Mononuclear cell (primary cell): ENCODE data around the gene ALDH3A2. TPM values are rescaled to one million over a fixed set of nuclear protein-coding genes. Genes with fewer than 3 reads are reported as not detected.

Source experiments
- H3K27me3 ChIP-seq: 2 replicates; pipeline ENCODE4 v1.6.0; 2011; ENCODE audit warnings: low read length, control low read depth; ENCODE audit not compliant: insufficient read depth
- H3K4me1 ChIP-seq: 2 replicates; pipeline ENCODE4 v1.5.1; 2011; ENCODE audit warnings: mild to moderate bottlenecking, low read length, control low read depth; ENCODE audit not compliant: insufficient read depth
- H3K4me3 ChIP-seq: 2 replicates; pipeline ENCODE4 v1.5.1; 2011; ENCODE audit warnings: mild to moderate bottlenecking, low read length, moderate library complexity
- H3K9me3 ChIP-seq: 2 replicates; pipeline ENCODE4 v1.5.1; 2011; ENCODE audit warnings: low read depth, mild to moderate bottlenecking, control low read depth, low read length
- total RNA-seq: library from RNA; depleted of rRNA; stranded (reverse); fragments of >200 nt; gene quantifications from one replicate; pipeline ENCODE4 v1.2.3, GENCODE V29; 2012

The ALDH3A2 gene
- 18.9 TPM for total RNA-seq

DNA sequence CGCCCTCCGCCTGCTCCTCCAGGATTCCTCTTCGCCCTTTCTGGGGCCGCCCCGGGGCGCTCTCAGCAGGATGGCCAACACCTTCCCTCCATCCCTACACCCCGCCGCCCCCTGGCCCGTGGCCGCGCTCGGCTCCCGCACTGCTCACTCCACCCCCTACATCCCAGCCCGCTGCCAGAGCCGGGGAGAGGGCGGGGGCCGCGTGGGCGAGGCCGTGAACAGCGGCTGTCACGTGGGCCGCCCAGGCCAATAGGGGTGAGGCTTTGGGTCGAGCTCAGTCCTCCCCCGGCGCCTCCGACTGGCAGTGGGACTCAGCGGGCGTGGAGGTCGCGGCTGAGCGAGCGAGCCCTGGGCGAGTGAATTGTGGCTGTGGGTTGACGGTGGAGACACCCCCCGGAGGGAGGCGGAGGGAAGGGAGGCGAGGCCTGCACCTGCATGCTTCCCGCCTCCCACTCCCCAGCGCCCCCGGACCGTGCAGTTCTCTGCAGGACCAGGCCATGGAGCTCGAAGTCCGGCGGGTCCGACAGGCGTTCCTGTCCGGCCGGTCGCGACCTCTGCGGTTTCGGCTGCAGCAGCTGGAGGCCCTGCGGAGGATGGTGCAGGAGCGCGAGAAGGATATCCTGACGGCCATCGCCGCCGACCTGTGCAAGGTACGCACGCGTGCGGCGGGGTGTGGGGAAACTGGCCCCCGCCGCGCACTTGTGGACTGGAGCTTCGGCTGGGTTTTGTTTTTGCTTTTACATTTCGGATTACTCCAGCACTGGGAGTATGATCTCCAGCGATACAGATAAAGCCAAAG, at the start of gene ALDH3A2:
Gene ALDH3A2 (plus strand): TSS at position 277 of the 799 bp plus-strand sequence. CDS start 221 bp downstream, at position 498.
- no peaks in the 10 kb centered on the region for H3K9me3 ChIP-seq
- no peaks in the 10 kb centered on the region for H3K27me3 ChIP-seq
- H3K4me1 ChIP-seq: peaks cover 26% of the 10 kb centered on the region
- peak within 1 kb of the TSS; percentile 76 for H3K4me3 ChIP-seq

- Histone ChIP-seq H3K4me1 (peaks cover 4% of the 10 kb centered on the region), H3K27me3 (no peaks in the 10 kb centered on the region), H3K9me3 (no peaks in the 10 kb centered on the region), H3K4me3 (no peak overlapping the region)
Observed at GRCh38 chr17:19610311-19610710, 38.2 kb upstream of the ALDH3A2 start.

DNA sequence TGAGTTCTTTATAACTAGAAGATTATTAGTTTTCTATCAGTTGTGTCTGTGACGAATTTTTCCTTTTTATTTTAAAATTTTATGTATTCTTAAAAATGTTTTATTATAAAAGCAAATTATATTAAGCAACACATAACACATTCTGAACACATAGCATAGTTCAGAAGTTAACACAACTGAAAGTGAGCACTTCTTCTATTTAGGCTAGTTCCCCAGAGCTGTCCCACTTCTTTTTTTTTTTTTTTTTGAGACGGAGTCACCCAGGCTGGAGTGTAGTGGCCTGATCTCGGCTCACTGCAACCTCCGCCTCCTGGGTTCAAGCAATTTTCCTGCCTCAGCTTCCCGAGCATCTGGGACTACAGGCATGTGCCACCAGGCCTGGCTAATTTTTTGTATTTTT, 37.7 kb upstream of the ALDH3A2 start:
- Histone ChIP-seq H3K9me3 (no peaks in the 10 kb centered on the region), H3K27me3 (no peaks in the 10 kb centered on the region), H3K4me1 (peaks cover 4% of the 10 kb centered on the region), H3K4me3 (no peak overlapping the region)

DNA sequence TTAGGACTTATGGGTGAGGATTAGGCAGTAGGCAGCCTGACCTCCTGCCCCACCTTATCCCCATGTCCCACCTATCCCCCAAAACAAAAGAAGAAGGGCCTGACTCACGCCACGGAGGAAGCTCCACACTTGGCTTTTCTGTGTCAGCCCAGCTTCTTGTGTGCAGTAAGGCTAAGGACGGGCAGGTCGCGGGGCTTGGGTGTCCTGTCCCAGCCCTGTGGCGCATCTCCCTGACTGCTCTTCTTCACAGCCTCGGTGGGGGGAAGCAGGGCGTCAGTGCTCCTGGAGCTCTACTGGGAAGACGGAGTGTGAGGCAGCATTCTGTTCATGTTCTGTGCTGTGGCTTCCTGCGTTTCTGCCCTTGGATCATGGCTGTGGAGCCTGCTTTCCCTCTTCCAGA, 34.6 kb upstream of the ALDH3A2 start:
- Histone ChIP-seq H3K27me3 (no peaks in the 10 kb centered on the region), H3K4me3 (no peak overlapping the region), H3K9me3 (peaks cover 16% of the 10 kb centered on the region), H3K4me1 (peaks cover 4% of the 10 kb centered on the region)

DNA sequence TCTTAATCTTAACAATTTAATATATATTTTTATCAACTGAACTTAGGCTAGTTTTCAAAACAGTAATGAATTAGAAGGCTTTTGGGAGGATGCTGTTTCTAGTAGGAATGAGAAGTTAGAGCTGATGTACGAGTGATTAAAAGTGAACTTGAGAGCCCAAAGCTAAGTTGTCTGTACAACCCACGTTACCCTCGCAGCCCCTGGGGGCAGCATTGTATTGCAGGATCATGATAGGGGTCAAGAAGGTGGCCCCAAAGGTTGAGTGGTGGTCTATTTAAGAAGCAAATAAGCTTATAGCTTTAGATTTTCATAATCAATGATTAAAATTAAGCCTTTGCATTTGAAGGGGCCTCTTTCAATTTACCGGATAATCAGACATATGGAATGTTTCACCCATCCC, 33.7 kb upstream of the ALDH3A2 start:
- Histone ChIP-seq H3K4me1 (peaks cover 4% of the 10 kb centered on the region), H3K4me3 (no peak overlapping the region), H3K9me3 (peaks cover 26% of the 10 kb centered on the region), H3K27me3 (no peaks in the 10 kb centered on the region)

- no peak overlapping the region for H3K4me3 ChIP-seq
- H3K4me1 ChIP-seq: no peaks in the 10 kb centered on the region
- no peaks in the 10 kb centered on the region for H3K27me3 ChIP-seq
- peaks cover 26% of the 10 kb centered on the region for H3K9me3 ChIP-seq
Observed at GRCh38 chr17:19618015-19618414, 30.5 kb upstream of the ALDH3A2 start.

DNA sequence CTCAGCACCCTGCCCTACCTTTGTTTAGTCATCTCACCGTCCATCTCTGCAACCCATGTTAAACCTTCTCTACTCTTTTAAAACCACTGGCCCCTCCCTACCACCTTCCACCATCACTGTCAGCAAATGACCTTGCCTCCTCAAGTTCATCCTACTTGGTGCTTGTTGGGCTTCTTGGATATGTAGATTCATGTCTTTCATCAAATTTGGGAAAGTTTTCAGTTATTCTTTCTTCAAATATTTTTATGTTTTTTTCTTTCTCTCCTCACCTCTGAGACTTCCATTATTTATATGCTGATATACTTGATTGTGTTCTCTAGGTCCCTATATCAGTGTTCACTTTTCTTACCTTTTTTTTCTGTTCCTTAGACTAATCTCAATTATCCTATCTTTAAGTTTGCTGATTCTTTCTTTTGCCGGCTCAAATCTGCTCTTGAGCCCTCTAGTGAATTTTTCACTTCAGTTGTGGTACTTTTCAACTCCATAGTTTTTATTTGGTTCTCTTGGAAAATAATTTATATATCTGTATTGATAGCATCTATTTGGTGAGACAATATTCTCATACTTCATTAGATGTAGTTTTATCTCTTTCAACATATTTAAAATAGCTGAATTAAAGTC, 28.7 kb upstream of the ALDH3A2 start:
- Histone ChIP-seq H3K4me1 (no peaks in the 10 kb centered on the region), H3K27me3 (no peaks in the 10 kb centered on the region), H3K4me3 (no peak overlapping the region)

DNA sequence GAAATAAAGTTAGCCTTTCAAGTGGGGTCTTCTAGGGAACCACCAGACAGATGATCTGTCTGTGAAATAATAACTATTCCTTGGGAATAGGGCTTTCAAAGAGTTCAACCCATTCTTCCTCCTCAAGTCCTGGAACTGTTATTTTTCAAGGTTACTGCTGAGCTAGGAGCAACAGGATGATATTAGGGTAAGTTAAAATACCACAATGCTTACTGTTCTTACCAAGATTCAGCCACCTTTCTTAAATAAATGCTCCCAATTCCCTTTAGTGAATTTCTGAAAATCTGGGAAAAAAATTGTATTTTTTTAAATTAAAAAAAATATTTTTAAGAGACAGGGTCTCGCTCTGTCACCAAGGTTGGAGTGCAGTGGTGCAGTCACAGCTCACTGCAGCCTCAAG, 26.9 kb upstream of the ALDH3A2 start:
- Histone ChIP-seq H3K27me3 (no peaks in the 10 kb centered on the region), H3K4me3 (no peak overlapping the region), H3K9me3 (peaks cover 26% of the 10 kb centered on the region), H3K4me1 (no peaks in the 10 kb centered on the region)

More for the DNA sequence above, 28.7 kb upstream of the ALDH3A2 start:
- peaks cover 26% of the 10 kb centered on the region for H3K9me3 ChIP-seq

GRCh38 chr17:19626079-19626478, 22.5 kb upstream of the ALDH3A2 start:
- no peaks in the 10 kb centered on the region for H3K27me3 ChIP-seq
- no peak overlapping the region for H3K4me3 ChIP-seq
- H3K9me3 ChIP-seq: no peaks in the 10 kb centered on the region
- no peaks in the 10 kb centered on the region for H3K4me1 ChIP-seq

DNA sequence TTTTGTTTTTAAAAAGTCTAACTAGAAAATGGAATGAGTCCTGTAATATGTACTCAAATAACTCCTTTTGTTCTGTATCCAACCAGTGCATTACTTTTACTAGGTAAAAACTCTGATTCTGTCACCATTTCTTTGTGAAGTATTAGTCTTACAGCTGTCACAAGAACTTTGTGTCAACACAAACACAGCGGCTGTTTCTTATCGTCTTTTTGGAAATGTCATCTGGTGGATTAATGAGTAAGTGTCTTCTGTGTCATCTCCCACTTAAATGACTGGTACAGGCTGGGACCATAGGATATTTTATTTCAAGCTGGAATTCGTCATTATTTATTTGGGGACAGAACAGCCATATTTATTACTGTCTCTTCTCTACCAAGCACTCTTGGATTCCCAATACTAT, 19.1 kb upstream of the ALDH3A2 start:
- Histone ChIP-seq H3K4me1 (no peaks in the 10 kb centered on the region), H3K9me3 (no peaks in the 10 kb centered on the region), H3K4me3 (no peak overlapping the region), H3K27me3 (no peaks in the 10 kb centered on the region)

DNA sequence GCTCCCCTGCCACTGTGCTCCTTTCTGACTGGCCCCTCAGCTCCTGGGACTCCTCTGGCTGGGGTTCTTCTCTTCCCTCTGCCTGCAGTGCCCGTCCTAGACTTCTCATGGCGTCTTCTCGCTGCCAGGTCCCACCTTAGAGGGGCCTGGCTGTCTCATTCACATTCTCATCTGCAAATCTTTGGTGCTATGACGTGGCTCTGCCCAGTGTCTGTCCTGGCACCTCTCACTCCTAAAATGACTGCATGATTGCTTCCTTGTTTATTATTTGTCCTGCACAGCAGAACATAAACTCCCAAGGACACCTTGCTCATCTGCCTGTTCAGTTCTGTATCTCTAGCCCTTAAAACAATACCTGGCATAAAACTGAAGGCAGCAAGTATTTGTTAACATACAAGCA, 18.5 kb upstream of the ALDH3A2 start:
- H3K27me3 ChIP-seq: no peaks in the 10 kb centered on the region
- no peaks in the 10 kb centered on the region for H3K9me3 ChIP-seq

GRCh38 chr17:19630661-19631060, 17.9 kb upstream of the ALDH3A2 start:
- Histone ChIP-seq H3K27me3 (no peaks in the 10 kb centered on the region), H3K9me3 (no peaks in the 10 kb centered on the region)

More for the DNA sequence above, 18.5 kb upstream of the ALDH3A2 start:
- no peak overlapping the region for H3K4me3 ChIP-seq
- no peaks in the 10 kb centered on the region for H3K4me1 ChIP-seq

GRCh38 chr17:19631905-19632304, 16.6 kb upstream of the ALDH3A2 start:
- Histone ChIP-seq H3K4me3 (no peak overlapping the region), H3K4me1 (no peaks in the 10 kb centered on the region), H3K27me3 (peaks cover under 1% of the 10 kb centered on the region), H3K9me3 (no peaks in the 10 kb centered on the region)

More at GRCh38 chr17:19630661-19631060, 17.9 kb upstream of the ALDH3A2 start:
- Histone ChIP-seq H3K4me1 (no peaks in the 10 kb centered on the region), H3K4me3 (no peak overlapping the region)

DNA sequence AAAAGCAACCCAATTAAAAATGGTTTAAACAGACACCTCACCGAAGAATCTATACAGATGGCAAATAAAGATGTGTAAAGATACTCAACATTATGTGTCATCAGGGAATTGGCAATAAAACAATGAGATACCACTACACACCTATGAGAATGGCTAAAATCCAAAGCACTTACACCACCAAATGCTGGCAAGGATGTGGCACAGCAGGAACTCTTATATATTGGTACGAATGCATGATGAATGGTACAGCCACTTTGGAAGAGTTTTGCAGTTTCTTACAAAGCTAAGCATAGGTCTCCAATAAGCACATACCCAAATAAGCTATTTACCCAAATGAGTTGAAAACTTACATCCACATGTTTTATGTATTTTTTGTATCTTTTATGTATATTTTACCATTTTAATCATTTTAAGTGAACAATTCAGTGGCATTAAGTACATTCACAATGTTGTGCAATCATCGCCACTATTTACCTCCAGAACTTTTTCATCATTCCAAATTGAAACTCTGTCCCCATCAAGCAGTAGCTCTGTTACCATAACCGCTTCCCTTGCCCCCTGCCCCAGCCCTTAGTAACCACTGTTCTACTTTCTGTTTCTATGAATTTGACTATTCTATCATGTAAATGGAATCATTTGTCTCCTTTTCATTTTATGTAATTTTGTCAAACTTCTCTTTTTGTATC, 6.7 kb upstream of the ALDH3A2 start:
- H3K27me3 ChIP-seq: peaks cover 3% of the 10 kb centered on the region
- H3K9me3 ChIP-seq: no peaks in the 10 kb centered on the region
- no peak overlapping the region for H3K4me3 ChIP-seq
- H3K4me1 ChIP-seq: peaks cover 3% of the 10 kb centered on the region

GRCh38 chr17:19642373-19642893, 6.1 kb upstream of the ALDH3A2 start:
- Histone ChIP-seq H3K4me3 (no peak overlapping the region), H3K4me1 (peaks cover 9% of the 10 kb centered on the region), H3K27me3 (no peaks in the 10 kb centered on the region), H3K9me3 (no peaks in the 10 kb centered on the region)
